ENCODE measurements around the gene HSD11B1L.

HSD11B1L gene

DNA sequence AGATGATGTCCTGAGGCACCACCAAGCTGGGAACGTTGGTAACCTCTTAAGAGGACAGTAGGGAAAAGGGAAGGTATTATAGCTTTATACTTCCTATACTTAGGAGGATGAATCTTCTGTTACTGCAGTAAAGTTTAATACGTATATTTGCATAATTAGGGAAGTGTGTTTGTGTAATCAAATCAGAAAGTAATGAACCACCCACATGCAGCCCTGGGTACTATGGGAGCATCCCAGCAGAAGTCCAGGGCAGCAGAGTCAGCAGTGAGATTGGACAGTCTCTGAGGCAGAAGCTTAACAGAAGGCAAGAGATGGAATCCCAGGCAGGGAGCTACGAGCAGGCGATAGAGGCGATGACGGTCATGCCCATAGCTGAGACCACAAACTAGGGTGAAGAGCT lies 45.4 kb upstream of the HSD11B1L start:
- Histone ChIP-seq H3K9ac (no peak overlapping the region), H3K27ac (no peak overlapping the region), H3K4me2 (ENCODE audit: low read length) (no peak overlapping the region), H3K79me2 (peaks cover 62% of the 10 kb centered on the region), H3K4me1 (peaks cover 27% of the 10 kb centered on the region), H3K9me3 (ENCODE audit: control insufficient read depth, low read length) (no peaks in the 10 kb centered on the region), H2AFZ (no peak overlapping the region), H3K36me3 (ENCODE audit: control insufficient read depth, insufficient read depth, low read length) (no peaks in the 10 kb centered on the region), H3K4me3 (ENCODE audit: low read depth, low read length) (no peak overlapping the region), H3K27me3 (ENCODE audit: control insufficient read depth, insufficient read depth, low read length) (no peaks in the 10 kb centered on the region)
- TF ChIP-seq, protein P1, sequence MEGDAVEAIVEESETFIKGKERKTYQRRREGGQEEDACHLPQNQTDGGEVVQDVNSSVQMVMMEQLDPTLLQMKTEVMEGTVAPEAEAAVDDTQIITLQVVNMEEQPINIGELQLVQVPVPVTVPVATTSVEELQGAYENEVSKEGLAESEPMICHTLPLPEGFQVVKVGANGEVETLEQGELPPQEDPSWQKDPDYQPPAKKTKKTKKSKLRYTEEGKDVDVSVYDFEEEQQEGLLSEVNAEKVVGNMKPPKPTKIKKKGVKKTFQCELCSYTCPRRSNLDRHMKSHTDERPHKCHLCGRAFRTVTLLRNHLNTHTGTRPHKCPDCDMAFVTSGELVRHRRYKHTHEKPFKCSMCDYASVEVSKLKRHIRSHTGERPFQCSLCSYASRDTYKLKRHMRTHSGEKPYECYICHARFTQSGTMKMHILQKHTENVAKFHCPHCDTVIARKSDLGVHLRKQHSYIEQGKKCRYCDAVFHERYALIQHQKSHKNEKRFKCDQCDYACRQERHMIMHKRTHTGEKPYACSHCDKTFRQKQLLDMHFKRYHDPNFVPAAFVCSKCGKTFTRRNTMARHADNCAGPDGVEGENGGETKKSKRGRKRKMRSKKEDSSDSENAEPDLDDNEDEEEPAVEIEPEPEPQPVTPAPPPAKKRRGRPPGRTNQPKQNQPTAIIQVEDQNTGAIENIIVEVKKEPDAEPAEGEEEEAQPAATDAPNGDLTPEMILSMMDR (IDR thresholded peaks at IDR 0.05) = no peak

- peaks cover 6% of the 10 kb centered on the region for H3K4me1 ChIP-seq
- H2AFZ ChIP-seq = no peak overlapping the region
- H3K27ac ChIP-seq = no peak overlapping the region
- no peaks in the 10 kb centered on the region for H3K9me3 ChIP-seq (ENCODE audit: control insufficient read depth, low read length)
- TF ChIP-seq, protein P1 (IDR thresholded peaks at IDR 0.05) = no peak
- peaks cover 77% of the 10 kb centered on the region for H3K79me2 ChIP-seq
- no peaks in the 10 kb centered on the region for H3K27me3 ChIP-seq (ENCODE audit: control insufficient read depth, insufficient read depth, low read length)
- no peak overlapping the region for H3K9ac ChIP-seq
- H3K36me3 ChIP-seq (ENCODE audit: control insufficient read depth, insufficient read depth, low read length) = no peaks in the 10 kb centered on the region
- H3K4me3 ChIP-seq (ENCODE audit: low read depth, low read length) = no peak overlapping the region
- no peak overlapping the region for H3K4me2 ChIP-seq (ENCODE audit: low read length)
Measured at GRCh38 chr19:5637971-5638370, 42.9 kb upstream of the HSD11B1L start.

- H3K36me3 ChIP-seq (ENCODE audit: control insufficient read depth, insufficient read depth, low read length) = no peaks in the 10 kb centered on the region
- peaks cover 81% of the 10 kb centered on the region for H3K79me2 ChIP-seq
- no peak overlapping the region for H3K4me3 ChIP-seq (ENCODE audit: low read depth, low read length)
- no peaks in the 10 kb centered on the region for H3K27me3 ChIP-seq (ENCODE audit: control insufficient read depth, insufficient read depth, low read length)
- no peak overlapping the region for H3K9ac ChIP-seq
- H3K4me1 ChIP-seq = peaks cover 3% of the 10 kb centered on the region
- no peak overlapping the region for H2AFZ ChIP-seq
- H3K9me3 ChIP-seq (ENCODE audit: control insufficient read depth, low read length) = no peaks in the 10 kb centered on the region
- TF ChIP-seq, protein P1 (IDR thresholded peaks at IDR 0.05) = no peak
- no peak overlapping the region for H3K4me2 ChIP-seq (ENCODE audit: low read length)
- H3K27ac ChIP-seq = no peak overlapping the region
Measured at GRCh38 chr19:5641171-5641570, 39.7 kb upstream of the HSD11B1L start.

GRCh38 chr19:5642204-5642603 lies 38.6 kb upstream of the HSD11B1L start:
- Histone ChIP-seq H3K4me1 (peaks cover 3% of the 10 kb centered on the region), H3K27me3 (ENCODE audit: control insufficient read depth, insufficient read depth, low read length) (no peaks in the 10 kb centered on the region), H3K27ac (no peak overlapping the region), H3K36me3 (ENCODE audit: control insufficient read depth, insufficient read depth, low read length) (no peaks in the 10 kb centered on the region), H3K9ac (no peak overlapping the region), H3K4me3 (ENCODE audit: low read depth, low read length) (no peak overlapping the region), H3K79me2 (peaks cover 82% of the 10 kb centered on the region), H3K4me2 (ENCODE audit: low read length) (no peak overlapping the region), H3K9me3 (ENCODE audit: control insufficient read depth, low read length) (no peaks in the 10 kb centered on the region), H2AFZ (no peak overlapping the region)
- TF ChIP-seq, protein P1 (IDR thresholded peaks at IDR 0.05) = no peak

DNA sequence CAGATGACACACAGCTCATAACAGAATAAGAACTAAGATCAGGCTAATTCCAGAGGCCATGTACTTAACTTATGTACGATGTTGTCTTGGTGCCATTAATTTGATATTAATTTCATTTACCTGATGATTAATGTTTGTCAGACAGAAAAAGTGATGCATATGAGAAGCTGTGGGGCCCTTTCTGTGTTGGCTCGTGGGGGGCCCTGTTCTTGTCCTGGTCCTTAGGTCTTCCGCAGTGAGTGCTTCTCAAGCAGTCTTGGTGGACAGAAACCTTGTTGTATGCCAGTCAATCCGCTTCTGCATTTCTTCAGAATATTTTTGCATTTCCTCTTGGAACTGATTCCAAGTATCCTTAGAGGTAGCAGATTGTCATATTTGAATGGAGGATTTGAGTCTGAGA lies 37.8 kb upstream of the HSD11B1L start:
- Histone ChIP-seq H2AFZ (no peak overlapping the region), H3K9me3 (ENCODE audit: control insufficient read depth, low read length) (no peaks in the 10 kb centered on the region), H3K27ac (no peak overlapping the region), H3K4me2 (ENCODE audit: low read length) (no peak overlapping the region), H3K4me1 (peaks cover 3% of the 10 kb centered on the region), H3K9ac (no peak overlapping the region), H3K4me3 (ENCODE audit: low read depth, low read length) (no peak overlapping the region), H3K27me3 (ENCODE audit: control insufficient read depth, insufficient read depth, low read length) (no peaks in the 10 kb centered on the region), H3K36me3 (ENCODE audit: control insufficient read depth, insufficient read depth, low read length) (no peaks in the 10 kb centered on the region), H3K79me2 (peaks cover 78% of the 10 kb centered on the region)
- TF ChIP-seq, protein P1 (IDR thresholded peaks at IDR 0.05) = no peak
